A549 (cell line): ENCODE data around the gene HECTD4.

Source experiments
- CBX2 ChIP-seq: fragments of 200-600 bp; sonication (generic); IDR thresholded peaks from 2 replicates; pipeline ENCODE4 v1.6.1; 2016; ENCODE audit warnings: low read depth, mild to moderate bottlenecking, borderline replicate concordance
- CHD4 ChIP-seq: fragments of 200-600 bp; sonication (generic); IDR thresholded peaks from 2 replicates; pipeline ENCODE4 v1.6.1; 2016; ENCODE audit warnings: antibody characterized with exemption, mild to moderate bottlenecking, borderline replicate concordance
- EP300 ChIP-seq, 2 experiments: fragments of >200 bp; sonication (Bioruptor Twin); formaldehyde crosslinking; IDR thresholded peaks; 2 replicates in 1 of 2; 3 replicates in 1 of 2; pipeline ENCODE4 v1.6.1; 2016 to 2017
- FOSL2 ChIP-seq, 2 experiments: fragments of 450-650 bp in 1 of 2; fragments of >200 bp in 1 of 2; sonication (Bioruptor Twin) in 1 of 2; formaldehyde crosslinking; IDR thresholded peaks; 2 replicates each; pipeline versions ENCODE4 v1.5.0 to v1.6.1; 2016 to 2020; ENCODE audit warnings: mild to moderate bottlenecking in 1 of 2, moderate library complexity in 1 of 2
- NR3C1 ChIP-seq: fragments of >200 bp; sonication (Bioruptor Twin); formaldehyde crosslinking; IDR thresholded peaks from 3 replicates; pipeline ENCODE4 v1.6.1; 2017
- PHF8 ChIP-seq: fragments of 200-600 bp; sonication (generic); IDR thresholded peaks from 2 replicates; pipeline ENCODE4 v1.6.1; 2016; ENCODE audit warnings: low read depth, mild to moderate bottlenecking, antibody characterized with exemption, moderate library complexity, borderline replicate concordance
- POLR2A ChIP-seq: IDR thresholded peaks from 2 replicates; pipeline ENCODE4 v1.6.1; 2012; ENCODE audit warnings: mild to moderate bottlenecking, low read length
- RARB ChIP-seq: fragments of 250-450 bp; sonication (Bioruptor Pico); IDR thresholded peaks from 2 replicates; pipeline ENCODE4 v1.8.0; 2021; ENCODE audit warnings: mild to moderate bottlenecking, moderate library complexity
- ZFP36 ChIP-seq: fragments of 450-650 bp; IDR thresholded peaks from 2 replicates; pipeline ENCODE4 v1.6.1; 2014; ENCODE audit warnings: borderline replicate concordance; ENCODE audit not compliant: partially characterized antibody
- TF ChIP-seq, protein P1 (sequence below): fragments of >200 bp; sonication (Bioruptor Twin); formaldehyde crosslinking; IDR thresholded peaks from 3 replicates; pipeline ENCODE4 v1.5.1; 2016

GRCh38 chr12:112261559-112261958 lies 120.7 kb downstream of the HECTD4 start:
- TF ChIP-seq, protein P1, sequence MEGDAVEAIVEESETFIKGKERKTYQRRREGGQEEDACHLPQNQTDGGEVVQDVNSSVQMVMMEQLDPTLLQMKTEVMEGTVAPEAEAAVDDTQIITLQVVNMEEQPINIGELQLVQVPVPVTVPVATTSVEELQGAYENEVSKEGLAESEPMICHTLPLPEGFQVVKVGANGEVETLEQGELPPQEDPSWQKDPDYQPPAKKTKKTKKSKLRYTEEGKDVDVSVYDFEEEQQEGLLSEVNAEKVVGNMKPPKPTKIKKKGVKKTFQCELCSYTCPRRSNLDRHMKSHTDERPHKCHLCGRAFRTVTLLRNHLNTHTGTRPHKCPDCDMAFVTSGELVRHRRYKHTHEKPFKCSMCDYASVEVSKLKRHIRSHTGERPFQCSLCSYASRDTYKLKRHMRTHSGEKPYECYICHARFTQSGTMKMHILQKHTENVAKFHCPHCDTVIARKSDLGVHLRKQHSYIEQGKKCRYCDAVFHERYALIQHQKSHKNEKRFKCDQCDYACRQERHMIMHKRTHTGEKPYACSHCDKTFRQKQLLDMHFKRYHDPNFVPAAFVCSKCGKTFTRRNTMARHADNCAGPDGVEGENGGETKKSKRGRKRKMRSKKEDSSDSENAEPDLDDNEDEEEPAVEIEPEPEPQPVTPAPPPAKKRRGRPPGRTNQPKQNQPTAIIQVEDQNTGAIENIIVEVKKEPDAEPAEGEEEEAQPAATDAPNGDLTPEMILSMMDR = peak; percentile 15; the same call in 1 of the 3 replicates
- TF ChIP-seq CBX2 (no peak), EP300 (IDR thresholded peaks at IDR 0.05) (no peak), PHF8 (no peak), RARB (CRISPR knock-in tag) (no peak), CHD4 (no peak), ZFP36 (no peak), FOSL2 (IDR thresholded peaks at IDR 0.05) (no peak), FOSL2 (CRISPR knock-in tag; IDR thresholded peaks at IDR 0.05) (no peak), NR3C1 (no peak), POLR2A (no peak)
